ENCODE results near the gene C16orf54.
"Not testable (repeated sequence)": the region's sequence is repeated elsewhere in the genome, so short reads cannot be mapped to it uniquely, and the experiment has no call there.

The C16orf54 gene

GRCh38 chr16:29740630-29741015 lies 5.2 kb downstream of the C16orf54 start:
- not testable (repeated sequence) for DNase-seq (ENCODE audit: low spot score)

- DNase-seq (ENCODE audit: low spot score): not testable (repeated sequence)
Observed at GRCh38 chr16:29739927-29740629, 5.7 kb downstream of the C16orf54 start.

GRCh38 chr16:29738514-29738913 lies 7.3 kb downstream of the C16orf54 start:
- no peak for DNase-seq (ENCODE audit: low spot score)

GRCh38 chr16:29737713-29738112 lies 8.1 kb downstream of the C16orf54 start:
- DNase-seq (ENCODE audit: low spot score): no peak

GRCh38 chr16:29736764-29737163 lies 9.0 kb downstream of the C16orf54 start:
- DNase-seq (ENCODE audit: low spot score): no peak

GRCh38 chr16:29736112-29736511 lies 9.7 kb downstream of the C16orf54 start:
- no peak for DNase-seq (ENCODE audit: low spot score)

- no peak for DNase-seq (ENCODE audit: low spot score)
Observed at GRCh38 chr16:29734786-29735185, 11.0 kb downstream of the C16orf54 start.

GRCh38 chr16:29731768-29732601 lies 13.8 kb downstream of the C16orf54 start:
- DNase-seq (ENCODE audit: low spot score): not testable (repeated sequence)

GRCh38 chr16:29730649-29731048 lies 15.1 kb downstream of the C16orf54 start:
- DNase-seq (ENCODE audit: low spot score): no peak

- DNase-seq (ENCODE audit: low spot score): peak; percentile 40
Observed at GRCh38 chr16:29729116-29729521, 16.7 kb downstream of the C16orf54 start.

GRCh38 chr16:29727452-29727851 lies 18.3 kb downstream of the C16orf54 start:
- no peak for DNase-seq (ENCODE audit: low spot score)

- DNase-seq (ENCODE audit: low spot score): no peak
Observed at GRCh38 chr16:29726845-29727377, 18.9 kb downstream of the C16orf54 start.

- peak; percentile 79 for DNase-seq (ENCODE audit: low spot score)
Observed at GRCh38 chr16:29721167-29721879, 24.5 kb downstream of the C16orf54 start.

- no peak for DNase-seq (ENCODE audit: low spot score)
Observed at GRCh38 chr16:29720703-29721102, 25.1 kb downstream of the C16orf54 start.

- no peak for DNase-seq (ENCODE audit: low spot score)
Observed at GRCh38 chr16:29719063-29719462, 26.7 kb downstream of the C16orf54 start.

GRCh38 chr16:29717113-29717512 lies 28.7 kb downstream of the C16orf54 start:
- DNase-seq (ENCODE audit: low spot score): no peak

- DNase-seq (ENCODE audit: low spot score): no peak
Observed at GRCh38 chr16:29714972-29715371, 30.8 kb downstream of the C16orf54 start.

GRCh38 chr16:29714396-29714795 lies 31.4 kb downstream of the C16orf54 start:
- DNase-seq (ENCODE audit: low spot score): no peak

GRCh38 chr16:29712809-29713208 lies 33.0 kb downstream of the C16orf54 start:
- no peak for DNase-seq (ENCODE audit: low spot score)

- peak; percentile 77 for DNase-seq (ENCODE audit: low spot score)
Observed at GRCh38 chr16:29710227-29711219, 35.3 kb downstream of the C16orf54 start.

- DNase-seq (ENCODE audit: low spot score): not testable (repeated sequence)
Observed at GRCh38 chr16:29709657-29710056, 36.1 kb downstream of the C16orf54 start.
